ENCODE results near the gene SLAMF1.

SLAMF1 gene

DNA sequence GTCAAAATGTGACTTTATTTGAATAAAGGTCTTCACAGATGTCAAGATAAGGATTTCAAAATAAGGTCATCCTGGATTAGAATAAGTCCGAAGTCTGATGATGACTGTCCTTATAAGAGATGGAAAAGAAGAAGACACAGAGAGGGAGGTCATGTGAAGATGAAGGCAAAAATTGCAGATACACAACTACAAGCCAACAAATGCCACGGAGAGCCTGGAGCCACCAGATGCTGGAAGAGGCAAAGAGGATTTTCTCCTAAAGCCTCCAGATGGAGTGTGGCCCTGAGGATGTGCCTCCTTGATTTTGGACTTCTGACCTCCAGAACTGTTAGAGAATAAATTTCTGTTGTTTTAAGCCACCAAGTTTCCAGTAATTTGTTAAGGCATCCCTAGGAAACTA lies 31.2 kb downstream of the SLAMF1 start:
- Histone ChIP-seq H3K9ac (ENCODE audit: low read depth in 1 of 2, low read length in 2 of 2) (no peak overlapping the region), H3K4me1 (ENCODE audit: control insufficient read depth in 1 of 2, insufficient read depth in 2 of 2, low read length in 2 of 2) (no peaks in the 10 kb centered on the region), H3K9me3 (ENCODE audit: control insufficient read depth in 1 of 2, low read length in 2 of 2) (no peaks in the 10 kb centered on the region), H3K36me3 (ENCODE audit: control insufficient read depth in 1 of 2, insufficient read depth in 2 of 2, low read length in 2 of 2) (no peaks in the 10 kb centered on the region), H3K4me3 (ENCODE audit: low read depth in 1 of 2, low read length in 2 of 2) (no peak overlapping the region), H3K27me3 (ENCODE audit: control insufficient read depth in 1 of 2, insufficient read depth in 2 of 2, low read length in 2 of 2) (no peaks in the 10 kb centered on the region), H3K27ac (ENCODE audit: low read depth, low read length) (no peak overlapping the region)

- Histone ChIP-seq H3K9ac (ENCODE audit: low read depth in 1 of 2, low read length in 2 of 2) (no peak overlapping the region), H3K4me1 (ENCODE audit: control insufficient read depth in 1 of 2, insufficient read depth in 2 of 2, low read length in 2 of 2) (no peaks in the 10 kb centered on the region), H3K4me3 (ENCODE audit: low read depth in 1 of 2, low read length in 2 of 2) (no peak overlapping the region), H3K27ac (ENCODE audit: low read depth, low read length) (no peak overlapping the region), H3K36me3 (ENCODE audit: control insufficient read depth in 1 of 2, insufficient read depth in 2 of 2, low read length in 2 of 2) (no peaks in the 10 kb centered on the region), H3K27me3 (ENCODE audit: control insufficient read depth in 1 of 2, insufficient read depth in 2 of 2, low read length in 2 of 2) (no peaks in the 10 kb centered on the region), H3K9me3 (ENCODE audit: control insufficient read depth in 1 of 2, low read length in 2 of 2) (no peaks in the 10 kb centered on the region)
These were observed 32.4 kb downstream of the SLAMF1 start for GRCh38 chr1:160614410-160614809.

DNA sequence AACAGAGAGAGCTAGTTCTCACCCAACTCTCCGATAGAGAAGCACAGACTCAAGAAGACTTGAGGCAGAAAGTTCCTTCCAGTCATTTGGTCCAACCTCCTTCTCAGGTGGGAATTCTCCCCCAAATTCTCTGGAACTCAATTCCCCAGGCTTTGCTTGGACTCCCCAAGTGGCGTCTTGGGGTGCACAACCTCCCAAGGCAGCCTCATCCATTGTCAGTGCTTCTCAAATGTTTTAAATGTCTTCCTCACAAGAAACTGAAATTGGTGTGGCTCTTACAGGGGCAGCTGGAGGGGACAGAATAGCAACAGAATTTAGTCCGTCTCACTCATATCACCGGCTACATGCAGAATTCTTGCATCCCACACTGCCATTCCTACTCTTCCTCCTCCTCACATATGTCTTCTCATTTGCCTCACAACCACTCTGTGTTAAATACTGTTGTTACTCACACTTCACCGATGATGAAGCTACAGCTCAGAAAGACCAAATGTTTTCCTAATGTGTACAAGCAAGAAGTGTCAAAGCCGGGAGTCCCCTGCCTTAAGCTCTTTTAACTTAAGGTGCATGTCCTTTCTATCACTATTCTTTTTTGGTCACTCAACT lies 34.1 kb downstream of the SLAMF1 start:
- Histone ChIP-seq H3K36me3 (ENCODE audit: control insufficient read depth in 1 of 2, insufficient read depth in 2 of 2, low read length in 2 of 2) (no peaks in the 10 kb centered on the region), H3K27ac (ENCODE audit: low read depth, low read length) (no peak overlapping the region), H3K27me3 (ENCODE audit: control insufficient read depth in 1 of 2, insufficient read depth in 2 of 2, low read length in 2 of 2) (no peaks in the 10 kb centered on the region), H3K4me3 (ENCODE audit: low read depth in 1 of 2, low read length in 2 of 2) (no peak overlapping the region), H3K9ac (ENCODE audit: low read depth in 1 of 2, low read length in 2 of 2) (no peak overlapping the region), H3K9me3 (ENCODE audit: control insufficient read depth in 1 of 2, low read length in 2 of 2) (no peaks in the 10 kb centered on the region), H3K4me1 (ENCODE audit: control insufficient read depth in 1 of 2, insufficient read depth in 2 of 2, low read length in 2 of 2) (no peaks in the 10 kb centered on the region)

- Histone ChIP-seq H3K9ac (ENCODE audit: low read depth in 1 of 2, low read length in 2 of 2) (no peak overlapping the region), H3K9me3 (ENCODE audit: control insufficient read depth in 1 of 2, low read length in 2 of 2) (no peaks in the 10 kb centered on the region), H3K27me3 (ENCODE audit: control insufficient read depth in 1 of 2, insufficient read depth in 2 of 2, low read length in 2 of 2) (no peaks in the 10 kb centered on the region), H3K36me3 (ENCODE audit: control insufficient read depth in 1 of 2, insufficient read depth in 2 of 2, low read length in 2 of 2) (no peaks in the 10 kb centered on the region), H3K4me3 (ENCODE audit: low read depth in 1 of 2, low read length in 2 of 2) (no peak overlapping the region), H3K4me1 (ENCODE audit: control insufficient read depth in 1 of 2, insufficient read depth in 2 of 2, low read length in 2 of 2) (peaks cover 0 to 13% of the 10 kb centered on the region in 2 donors), H3K27ac (ENCODE audit: low read depth, low read length) (no peak overlapping the region)
These were observed 36.1 kb downstream of the SLAMF1 start for GRCh38 chr1:160610569-160611242.

- Histone ChIP-seq H3K36me3 (ENCODE audit: control insufficient read depth in 1 of 2, insufficient read depth in 2 of 2, low read length in 2 of 2) (no peaks in the 10 kb centered on the region), H3K9me3 (ENCODE audit: control insufficient read depth in 1 of 2, low read length in 2 of 2) (no peaks in the 10 kb centered on the region), H3K27me3 (ENCODE audit: control insufficient read depth in 1 of 2, insufficient read depth in 2 of 2, low read length in 2 of 2) (no peaks in the 10 kb centered on the region), H3K27ac (ENCODE audit: low read depth, low read length) (no peak overlapping the region), H3K4me3 (ENCODE audit: low read depth in 1 of 2, low read length in 2 of 2) (no peak overlapping the region), H3K4me1 (ENCODE audit: control insufficient read depth in 1 of 2, insufficient read depth in 2 of 2, low read length in 2 of 2) (peaks cover 0 to 16% of the 10 kb centered on the region in 2 donors), H3K9ac (ENCODE audit: low read depth in 1 of 2, low read length in 2 of 2) (no peak overlapping the region)
These were observed 37.9 kb downstream of the SLAMF1 start for GRCh38 chr1:160608941-160609340.

DNA sequence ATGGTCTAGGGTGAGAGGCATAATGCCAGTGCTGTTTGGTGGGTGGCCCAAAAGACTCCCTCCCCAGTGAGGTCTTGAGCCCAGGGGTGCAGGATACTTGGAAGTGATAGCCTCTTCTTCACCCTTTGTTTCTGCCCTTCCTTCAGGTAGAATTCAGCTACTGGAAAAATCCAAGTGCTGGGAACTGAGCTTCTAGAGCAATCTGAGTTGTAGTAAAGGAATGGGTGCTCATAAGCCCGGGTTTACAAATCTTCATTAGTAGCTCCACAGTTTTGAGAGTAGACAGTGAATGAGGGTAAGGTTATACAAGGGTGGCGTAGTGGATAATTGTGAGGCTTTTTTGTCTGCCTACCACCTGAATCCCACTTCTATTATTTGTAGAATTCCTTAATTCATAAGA lies 38.3 kb downstream of the SLAMF1 start:
- Histone ChIP-seq H3K9me3 (ENCODE audit: control insufficient read depth in 1 of 2, low read length in 2 of 2) (no peaks in the 10 kb centered on the region), H3K4me3 (ENCODE audit: low read depth in 1 of 2, low read length in 2 of 2) (no peak overlapping the region), H3K9ac (ENCODE audit: low read depth in 1 of 2, low read length in 2 of 2) (no peak overlapping the region), H3K36me3 (ENCODE audit: control insufficient read depth in 1 of 2, insufficient read depth in 2 of 2, low read length in 2 of 2) (no peaks in the 10 kb centered on the region), H3K4me1 (ENCODE audit: control insufficient read depth in 1 of 2, insufficient read depth in 2 of 2, low read length in 2 of 2) (peaks cover 0 to 16% of the 10 kb centered on the region in 2 donors), H3K27me3 (ENCODE audit: control insufficient read depth in 1 of 2, insufficient read depth in 2 of 2, low read length in 2 of 2) (no peaks in the 10 kb centered on the region), H3K27ac (ENCODE audit: low read depth, low read length) (no peak overlapping the region)

GRCh38 chr1:160608057-160608456 lies 38.8 kb downstream of the SLAMF1 start:
- Histone ChIP-seq H3K4me1 (ENCODE audit: control insufficient read depth in 1 of 2, insufficient read depth in 2 of 2, low read length in 2 of 2) (peaks cover 0 to 16% of the 10 kb centered on the region in 2 donors), H3K9me3 (ENCODE audit: control insufficient read depth in 1 of 2, low read length in 2 of 2) (no peaks in the 10 kb centered on the region), H3K4me3 (ENCODE audit: low read depth in 1 of 2, low read length in 2 of 2) (no peak overlapping the region), H3K9ac (ENCODE audit: low read depth in 1 of 2, low read length in 2 of 2) (no peak overlapping the region), H3K27me3 (ENCODE audit: control insufficient read depth in 1 of 2, insufficient read depth in 2 of 2, low read length in 2 of 2) (no peaks in the 10 kb centered on the region), H3K27ac (ENCODE audit: low read depth, low read length) (no peak overlapping the region), H3K36me3 (ENCODE audit: control insufficient read depth in 1 of 2, insufficient read depth in 2 of 2, low read length in 2 of 2) (no peaks in the 10 kb centered on the region)

GRCh38 chr1:160607672-160608032 lies 39.2 kb downstream of the SLAMF1 start:
- H3K9ac ChIP-seq (ENCODE audit: low read depth in 1 of 2, low read length in 2 of 2): no peak overlapping the region
- H3K27me3 ChIP-seq (ENCODE audit: control insufficient read depth in 1 of 2, insufficient read depth in 2 of 2, low read length in 2 of 2): no peaks in the 10 kb centered on the region
- peaks cover 0 to 16% of the 10 kb centered on the region in 2 donors for H3K4me1 ChIP-seq (ENCODE audit: control insufficient read depth in 1 of 2, insufficient read depth in 2 of 2, low read length in 2 of 2)
- H3K4me3 ChIP-seq (ENCODE audit: low read depth in 1 of 2, low read length in 2 of 2): no peak overlapping the region
- no peaks in the 10 kb centered on the region for H3K9me3 ChIP-seq (ENCODE audit: control insufficient read depth in 1 of 2, low read length in 2 of 2)
- H3K27ac ChIP-seq (ENCODE audit: low read depth, low read length): no peak overlapping the region
- no peaks in the 10 kb centered on the region for H3K36me3 ChIP-seq (ENCODE audit: control insufficient read depth in 1 of 2, insufficient read depth in 2 of 2, low read length in 2 of 2)

GRCh38 chr1:160607011-160607671 lies 39.7 kb downstream of the SLAMF1 start:
- H3K9me3 ChIP-seq (ENCODE audit: control insufficient read depth in 1 of 2, low read length in 2 of 2): no peaks in the 10 kb centered on the region
- no peak overlapping the region for H3K4me3 ChIP-seq (ENCODE audit: low read depth in 1 of 2, low read length in 2 of 2)
- H3K27ac ChIP-seq (ENCODE audit: low read depth, low read length): no peak overlapping the region
- no peaks in the 10 kb centered on the region for H3K27me3 ChIP-seq (ENCODE audit: control insufficient read depth in 1 of 2, insufficient read depth in 2 of 2, low read length in 2 of 2)
- H3K4me1 ChIP-seq (ENCODE audit: control insufficient read depth in 1 of 2, insufficient read depth in 2 of 2, low read length in 2 of 2): peaks cover 0 to 16% of the 10 kb centered on the region in 2 donors
- H3K36me3 ChIP-seq (ENCODE audit: control insufficient read depth in 1 of 2, insufficient read depth in 2 of 2, low read length in 2 of 2): no peaks in the 10 kb centered on the region
- H3K9ac ChIP-seq (ENCODE audit: low read depth in 1 of 2, low read length in 2 of 2): no peak overlapping the region

DNA sequence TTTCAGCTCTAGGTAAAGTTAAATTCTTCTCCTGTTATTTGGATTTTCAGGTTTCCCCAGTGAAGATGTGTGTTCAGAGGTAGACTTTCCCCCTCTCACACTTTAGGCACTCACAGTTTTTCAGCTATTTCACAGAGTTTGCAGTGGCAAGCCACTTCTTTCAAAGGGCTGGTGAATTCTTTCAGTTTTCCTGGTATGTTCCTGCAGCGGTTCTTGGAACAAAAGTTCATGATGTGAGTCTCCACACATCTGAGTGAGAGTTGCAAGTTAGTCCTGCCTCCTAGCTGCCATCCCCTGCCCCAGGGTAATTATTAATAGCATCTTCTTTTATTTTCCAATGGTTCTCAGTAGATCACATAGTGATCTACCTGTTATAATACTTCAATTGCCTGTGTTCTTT lies 40.2 kb downstream of the SLAMF1 start:
- Histone ChIP-seq H3K36me3 (ENCODE audit: control insufficient read depth in 1 of 2, insufficient read depth in 2 of 2, low read length in 2 of 2) (no peaks in the 10 kb centered on the region), H3K4me3 (ENCODE audit: low read depth in 1 of 2, low read length in 2 of 2) (no peak overlapping the region), H3K4me1 (ENCODE audit: control insufficient read depth in 1 of 2, insufficient read depth in 2 of 2, low read length in 2 of 2) (peaks cover 0 to 16% of the 10 kb centered on the region in 2 donors), H3K9ac (ENCODE audit: low read depth in 1 of 2, low read length in 2 of 2) (no peak overlapping the region), H3K27me3 (ENCODE audit: control insufficient read depth in 1 of 2, insufficient read depth in 2 of 2, low read length in 2 of 2) (no peaks in the 10 kb centered on the region), H3K27ac (ENCODE audit: low read depth, low read length) (no peak overlapping the region), H3K9me3 (ENCODE audit: control insufficient read depth in 1 of 2, low read length in 2 of 2) (peaks cover 0 to 2% of the 10 kb centered on the region in 2 donors)
